ENCODE results near the gene ADAMTS9. TPM values are rescaled to one million over a fixed set of nuclear protein-coding genes. Genes with fewer than 3 reads are reported as not detected.

Gene ADAMTS9
- total RNA-seq, 2 donors from 2014 or later, result 4.4 to 14.3 TPM

DNA sequence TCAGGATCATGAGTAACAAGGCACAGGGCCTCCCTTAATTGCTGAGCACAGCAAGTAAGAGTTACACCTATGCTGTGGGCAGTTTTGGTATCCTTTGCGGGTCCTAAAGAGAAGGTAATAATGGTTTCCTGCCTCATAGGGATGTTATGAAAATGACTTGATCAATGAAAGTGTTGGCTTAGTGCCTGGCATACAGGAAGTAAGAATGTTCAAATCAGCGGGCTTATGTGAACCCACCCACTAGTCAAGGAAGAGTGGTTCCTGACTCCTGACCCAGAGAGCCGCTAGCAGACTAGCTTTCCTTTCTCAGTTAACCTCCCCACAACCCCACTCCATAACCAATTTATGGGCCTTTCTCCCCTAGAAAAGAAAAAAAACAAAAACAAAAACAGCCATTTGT, 5.2 kb upstream of the ADAMTS9 start:
- TF ChIP-seq CTCF (IDR thresholded peaks at IDR 0.05), result no peak
- no peaks in the 10 kb centered on the region for H3K36me3 ChIP-seq
- H3K4me3 ChIP-seq, result no peak overlapping the region
- intact Hi-C loops (cut with DNase I), result no loop called here
- H3K9ac ChIP-seq (ENCODE audit: low read depth in 2 of 2, low read length in 2 of 2), result no peak overlapping the region
- H3K4me1 ChIP-seq, result no peaks in the 10 kb centered on the region
- H3K27ac ChIP-seq, result no peak overlapping the region
- H3K9me3 ChIP-seq, result no peaks in the 10 kb centered on the region
- DNase-seq, result no peak
- H3K27me3 ChIP-seq, result no peaks in the 10 kb centered on the region

GRCh38 chr3:64691051-64691450, 3.3 kb upstream of the ADAMTS9 start:
- H3K9me3 ChIP-seq, result no peaks in the 10 kb centered on the region
- no peak overlapping the region for H3K27ac ChIP-seq
- no peak for TF ChIP-seq CTCF (IDR thresholded peaks at IDR 0.05)
- no peak overlapping the region for H3K4me3 ChIP-seq
- H3K27me3 ChIP-seq, result no peaks in the 10 kb centered on the region
- no peaks in the 10 kb centered on the region for H3K4me1 ChIP-seq
- DNase-seq, result no peak
- no peak overlapping the region for H3K9ac ChIP-seq (ENCODE audit: low read depth in 2 of 2, low read length in 2 of 2)
- H3K36me3 ChIP-seq, result no peaks in the 10 kb centered on the region
- intact Hi-C loops (cut with DNase I), result no loop called here

DNA sequence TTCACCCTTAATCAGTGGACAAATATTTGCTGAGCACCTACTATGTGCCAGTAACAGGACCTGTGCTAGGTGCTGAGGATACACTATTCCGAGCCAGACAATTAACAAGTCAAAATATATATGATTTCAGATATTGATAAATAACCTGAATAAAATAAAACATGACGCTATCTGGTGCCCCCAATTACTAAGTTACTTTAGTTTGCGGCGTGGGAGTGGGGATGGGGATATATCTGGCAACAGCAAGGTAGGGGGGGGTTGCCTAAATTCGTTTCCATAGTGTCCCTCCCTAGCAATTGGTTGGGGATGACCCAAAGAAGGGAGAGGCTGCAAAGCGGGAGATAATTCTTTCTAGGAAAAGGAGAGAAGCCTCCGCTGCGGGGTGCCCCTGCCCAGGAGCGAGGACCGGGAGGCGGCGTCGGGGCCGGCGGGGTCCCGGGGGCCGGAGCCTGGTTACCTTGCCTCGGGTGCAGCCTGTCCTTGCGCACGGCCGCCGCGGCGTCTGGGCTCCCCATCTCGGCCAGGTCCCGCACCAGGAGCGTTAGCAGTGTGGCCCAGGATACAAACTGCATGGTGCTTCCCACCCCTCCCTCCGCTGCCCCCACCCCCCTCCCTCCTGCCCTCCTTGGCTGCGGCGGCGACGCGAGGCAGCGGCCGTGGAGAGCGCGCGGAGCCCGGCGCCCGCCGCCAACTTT, 567 bp downstream of the ADAMTS9 start:
- H3K4me3 ChIP-seq, result peak overlapping the region; percentile 52
- H3K27ac ChIP-seq, result peak overlapping the region; percentile 92
- no peaks in the 10 kb centered on the region for H3K4me1 ChIP-seq
- TF ChIP-seq CTCF (IDR thresholded peaks at IDR 0.05), result no peak
- peak overlapping the region; percentile 62 to 85 for H3K9ac ChIP-seq (ENCODE audit: low read depth in 2 of 2, low read length in 2 of 2)
- no peaks in the 10 kb centered on the region for H3K27me3 ChIP-seq
- H3K9me3 ChIP-seq, result no peaks in the 10 kb centered on the region
- no peaks in the 10 kb centered on the region for H3K36me3 ChIP-seq
- intact Hi-C loops (cut with DNase I), result loop anchor here (10.0 kb wide), 1 partner anchor 152 kb away; no protein-coding TSS in a partner anchor
- peak; percentile 18 for DNase-seq

GRCh38 chr3:64686446-64686908, 1.3 kb downstream of the ADAMTS9 start:
- Histone ChIP-seq H3K36me3 (no peaks in the 10 kb centered on the region), H3K27ac (peak overlapping the region; percentile 92), H3K4me1 (no peaks in the 10 kb centered on the region), H3K9me3 (no peaks in the 10 kb centered on the region), H3K9ac (ENCODE audit: low read depth in 2 of 2, low read length in 2 of 2) (peak overlapping the region; percentile 70 to 85), H3K4me3 (peak overlapping the region; percentile 52), H3K27me3 (no peaks in the 10 kb centered on the region)
- intact Hi-C loops (cut with DNase I), result loop anchor here (10.0 kb wide), 1 partner anchor 152 kb away; no protein-coding TSS in a partner anchor
- no peak for TF ChIP-seq CTCF (IDR thresholded peaks at IDR 0.05)
- DNase-seq, result peak; percentile 59

DNA sequence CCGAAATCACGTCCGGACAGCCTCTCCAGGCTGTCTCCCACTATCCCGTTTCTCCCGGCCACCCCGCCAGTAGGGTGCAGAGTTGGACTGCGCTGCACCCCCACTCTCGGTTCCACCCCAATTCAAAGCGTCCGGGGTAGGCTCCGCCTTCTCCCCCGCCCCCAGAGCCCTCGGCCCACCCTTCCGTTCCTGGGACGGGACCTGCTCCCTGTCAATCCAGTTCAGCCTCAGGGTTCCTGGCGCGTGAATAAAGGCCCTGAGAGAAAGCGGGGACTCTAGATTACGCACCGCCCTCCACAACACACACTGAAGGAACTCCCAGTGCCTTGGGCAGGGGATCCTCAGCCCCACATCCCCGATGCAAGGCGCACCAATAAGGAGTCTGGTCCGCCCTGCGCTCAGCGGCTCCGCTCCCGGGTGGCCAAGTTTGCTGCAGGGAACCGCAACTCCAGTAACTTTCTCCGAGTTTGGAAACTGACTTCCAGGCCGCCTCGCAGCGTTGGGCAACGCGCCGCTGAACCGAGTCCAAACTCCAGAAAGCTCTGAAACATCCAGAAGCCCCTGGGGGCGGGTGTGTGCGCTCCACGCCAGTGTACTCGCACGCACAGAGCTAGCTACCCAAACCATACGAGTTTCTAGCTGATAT, 1.9 kb downstream of the ADAMTS9 start:
- Histone ChIP-seq H3K9me3 (no peaks in the 10 kb centered on the region), H3K9ac (ENCODE audit: low read depth in 2 of 2, low read length in 2 of 2) (peak overlapping the region; percentile 71 to 85), H3K4me1 (no peaks in the 10 kb centered on the region), H3K27me3 (no peaks in the 10 kb centered on the region), H3K27ac (peak overlapping the region; percentile 92), H3K4me3 (peak overlapping the region; percentile 52), H3K36me3 (no peaks in the 10 kb centered on the region)
- DNase-seq, result peak; percentile 93
- TF ChIP-seq CTCF (IDR thresholded peaks at IDR 0.05), result peak; percentile 11
- intact Hi-C loops (cut with DNase I), result loop anchor here (10.0 kb wide), 1 partner anchor 151 kb away; no protein-coding TSS in a partner anchor

All from colonic mucosa (tissue), 4 donors.